Activated CD4-positive, alpha-beta T cell treated with anti-CD3 and anti-CD28 coated beads, Interleukin-2, Interleukin-4, amounts not matched to agents 100 ng/mL and 50 ng/mL, durations not matched to agents 16 hours and 8 hours (primary cell): Measurements from ENCODE around the gene DCTN3.
"Not testable (repeated sequence)": the region's sequence is repeated elsewhere in the genome, so short reads cannot be mapped to it uniquely, and the experiment has no call there.

Experiments used
- DNase-seq: peaks from one replicate; pipeline ENCODE4 v3.0.0-alpha.2; 2020; ENCODE audit warnings: low spot score

DCTN3 gene

DNA sequence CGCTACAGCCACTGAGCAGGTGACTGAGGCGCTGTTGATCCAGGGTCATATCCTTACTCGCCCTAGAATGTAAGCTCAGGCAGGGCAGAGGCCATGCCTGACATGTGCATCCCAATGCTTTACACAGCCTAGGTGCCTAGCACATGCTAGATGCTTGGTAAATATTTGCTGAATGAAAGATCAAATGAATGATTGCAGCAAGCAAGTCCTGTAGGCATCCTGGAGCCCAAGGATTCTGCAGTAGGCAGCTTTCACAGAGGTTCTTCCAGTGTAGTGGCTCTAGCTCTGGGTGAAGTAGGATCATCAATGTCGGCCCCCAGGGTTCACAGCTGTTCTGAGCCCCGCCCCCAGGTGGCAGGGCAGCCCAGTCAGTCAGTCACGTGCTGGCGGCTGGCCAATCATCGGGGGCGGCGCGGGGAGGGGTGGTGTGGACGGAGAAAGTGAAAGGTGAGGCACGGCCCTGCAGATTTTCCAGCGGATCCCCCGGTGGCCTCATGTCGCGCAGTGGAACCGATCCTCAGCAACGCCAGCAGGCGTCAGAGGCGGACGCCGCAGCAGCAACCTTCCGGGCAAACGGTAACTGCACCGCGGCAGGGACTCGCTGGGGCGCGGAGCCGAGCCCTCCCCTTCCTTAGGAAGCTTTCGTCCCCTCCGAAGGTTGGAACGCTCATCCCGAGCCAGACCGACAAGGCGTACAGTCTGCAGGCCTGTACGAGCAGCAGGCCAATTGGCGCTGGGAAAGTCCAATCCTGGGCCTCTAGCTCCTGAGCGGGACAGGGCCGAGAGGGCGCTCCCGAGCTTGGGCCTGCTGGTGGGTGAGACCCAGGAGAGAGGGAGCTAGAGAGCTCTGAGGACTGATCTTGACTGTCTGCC lies 26.2 kb upstream of the DCTN3 start, which contains the start of gene GALT:
TSS of gene GALT (plus strand) at position 465 of the 873 bp plus-strand sequence. CDS start at position 495, 30 bp downstream.
- peak; percentile 96 for DNase-seq

DNA sequence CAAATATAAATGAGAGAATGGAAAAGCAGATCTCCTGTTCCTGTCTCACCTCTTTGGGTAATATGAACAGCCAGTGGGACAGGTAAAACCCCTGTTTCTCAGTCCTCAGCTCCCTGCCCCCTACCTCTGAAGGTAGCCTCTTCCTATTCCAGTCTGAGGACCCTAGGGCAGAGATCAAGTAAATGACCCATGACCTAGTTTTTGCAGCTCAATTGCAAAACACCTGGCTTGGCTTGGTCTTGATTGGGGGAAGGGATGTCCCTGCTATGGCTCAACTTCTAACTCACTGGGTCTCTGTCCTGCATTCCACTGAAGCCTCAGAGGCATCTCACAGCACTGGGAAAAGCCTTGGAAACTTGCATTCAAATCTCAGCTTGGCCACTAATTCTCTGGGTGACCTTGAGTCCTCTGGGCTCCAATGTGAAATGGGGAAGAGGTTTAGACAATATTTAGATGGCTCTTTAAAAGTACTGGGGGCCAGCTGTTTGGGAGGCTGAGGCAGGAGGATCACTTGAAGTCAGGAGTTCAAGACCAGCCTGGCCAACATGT lies 24.5 kb upstream of the DCTN3 start:
- DNase-seq, result no peak

GRCh38 chr9:34642679-34643078 lies 22.4 kb upstream of the DCTN3 start:
- no peak for DNase-seq

- DNase-seq, result not testable (repeated sequence)
Measured at GRCh38 chr9:34639322-34639721, 19.0 kb upstream of the DCTN3 start.

DNA sequence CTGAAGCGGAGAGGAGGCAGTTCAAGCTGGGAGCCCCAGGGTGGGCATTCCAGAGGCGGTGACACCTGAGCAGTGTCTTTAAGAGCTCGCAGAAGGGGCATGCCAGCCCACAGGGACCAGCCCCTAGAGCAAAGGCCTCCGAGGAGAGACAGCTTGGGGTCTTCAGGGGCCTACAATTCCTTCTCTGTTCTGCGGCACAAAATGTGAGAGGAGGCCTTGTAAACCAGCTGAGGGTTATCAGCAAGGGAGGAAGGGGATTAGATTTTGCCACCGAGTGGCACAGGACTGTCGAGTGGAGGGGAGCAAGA lies 17.8 kb upstream of the DCTN3 start:
- DNase-seq, result no peak

DNA sequence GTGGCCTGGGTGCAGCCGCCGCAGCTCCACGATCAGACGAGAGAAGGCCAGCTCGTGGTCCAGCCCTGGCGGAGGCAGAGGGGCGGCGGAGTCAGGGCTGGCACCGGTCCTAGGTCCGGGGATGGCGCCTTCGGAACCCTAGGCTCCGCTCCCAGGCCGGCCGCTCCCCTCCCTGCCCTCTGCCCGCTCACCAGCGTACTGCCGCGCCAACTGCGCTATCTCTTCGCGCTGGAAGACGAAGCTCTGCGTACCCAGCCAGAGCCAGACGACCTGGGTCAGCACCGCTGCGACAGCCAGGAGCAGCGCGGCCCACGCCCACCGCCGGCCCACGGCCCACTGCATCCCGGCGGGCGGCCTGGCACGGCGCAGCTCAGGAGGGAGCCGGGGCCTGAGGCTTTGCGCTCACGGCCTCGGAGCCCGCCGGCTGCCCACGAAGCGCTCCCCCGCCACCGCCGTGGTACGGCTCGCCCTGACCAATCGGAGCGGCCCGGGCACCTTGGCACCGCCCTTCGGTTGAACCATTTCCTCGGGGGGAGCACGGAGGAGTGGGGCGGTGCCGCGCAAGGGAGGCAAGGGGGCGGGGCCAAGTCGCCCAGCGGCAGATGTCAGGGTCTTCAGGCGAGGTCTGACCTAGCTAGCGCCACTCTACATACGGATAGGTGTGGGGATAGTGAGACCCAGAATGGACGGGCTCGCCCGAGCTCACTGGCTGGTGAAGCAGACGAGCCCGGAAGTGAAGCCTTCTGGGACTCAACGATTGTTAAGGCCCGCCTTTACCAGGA lies 17.3 kb upstream of the DCTN3 start, which contains the start of gene SIGMAR1:
TSS of gene SIGMAR1 (minus strand) at position 432 of the 782 bp plus-strand sequence. CDS start at position 342, 90 bp downstream.
- peak; percentile 96 for DNase-seq

- DNase-seq, result peak; percentile 32
Measured at GRCh38 chr9:34636791-34637355, 16.6 kb upstream of the DCTN3 start.

DNA sequence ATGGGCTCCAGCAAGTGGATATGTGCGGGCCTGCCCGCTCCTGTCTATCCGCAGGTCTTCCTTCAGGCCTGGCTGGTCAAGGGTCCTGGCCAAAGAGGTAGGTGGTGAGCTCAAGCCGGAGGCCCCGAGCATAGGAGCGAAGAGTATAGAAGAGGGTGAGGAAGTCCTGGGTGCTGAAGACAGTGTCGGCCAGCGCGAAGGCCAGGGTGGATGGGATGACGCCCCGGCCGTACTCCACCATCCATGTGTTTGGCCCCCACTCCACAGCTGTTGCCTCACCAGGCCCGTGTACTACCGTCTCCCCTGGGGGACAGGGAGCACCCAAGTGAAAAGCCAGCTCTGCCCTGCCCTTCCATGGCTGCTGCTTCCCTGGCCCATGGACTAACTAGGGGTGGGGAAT lies 15.3 kb upstream of the DCTN3 start:
- no peak for DNase-seq

- no peak for DNase-seq
Measured at GRCh38 chr9:34634551-34635248, 14.4 kb upstream of the DCTN3 start.

DNA sequence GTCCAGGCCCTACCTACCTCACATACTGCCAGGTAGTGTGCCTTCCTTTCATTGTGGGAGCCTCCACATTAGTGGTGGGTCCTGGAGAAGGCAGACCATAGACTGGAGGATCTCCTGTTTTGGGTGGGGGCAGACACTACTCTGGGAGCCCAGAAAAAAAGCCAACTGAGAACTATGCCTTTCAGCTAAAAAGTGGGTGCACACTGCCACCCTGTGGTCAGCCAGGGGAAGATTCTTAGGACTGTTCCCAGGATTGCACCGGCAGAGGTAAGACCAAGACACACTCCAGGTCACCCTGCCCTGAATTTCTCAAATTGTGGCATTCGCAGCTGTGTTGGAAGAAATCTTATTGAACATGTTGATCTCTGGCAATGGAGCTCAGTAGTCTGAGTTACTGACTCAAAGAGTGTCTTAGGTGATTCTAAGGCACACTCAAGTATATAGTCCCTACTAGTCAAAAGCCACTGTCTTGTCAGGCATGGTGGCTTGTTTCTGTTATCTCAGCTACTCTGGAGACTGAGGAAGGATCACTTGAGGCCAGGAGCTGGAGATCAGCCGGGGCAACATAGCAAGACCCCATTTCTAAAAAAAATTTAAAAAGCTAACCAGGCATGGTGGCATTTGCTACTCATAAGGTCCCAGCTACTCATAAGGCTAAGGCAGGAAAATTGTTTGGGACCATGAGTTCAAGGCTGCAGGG lies 13.7 kb upstream of the DCTN3 start:
- DNase-seq, result peak; percentile 78

DNA sequence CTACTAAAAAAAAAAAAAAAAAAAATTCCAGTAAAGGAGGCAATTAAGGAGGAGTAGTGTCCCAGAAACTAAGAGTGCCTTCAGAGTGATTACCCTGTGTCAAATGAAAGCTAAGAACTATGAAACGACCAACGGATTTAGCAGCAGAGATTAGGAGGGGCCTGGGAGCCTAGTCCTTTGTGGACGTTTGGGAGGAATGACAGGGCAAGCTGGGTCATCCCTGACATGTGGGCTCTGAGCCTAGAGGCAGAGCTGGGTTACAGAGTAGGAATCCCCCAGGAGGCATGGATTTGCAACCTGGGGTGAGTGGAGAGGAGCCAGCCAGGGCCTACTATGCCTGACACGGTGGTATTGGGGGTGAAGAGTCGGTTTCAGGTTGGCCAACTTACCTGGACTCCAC lies 12.9 kb upstream of the DCTN3 start:
- no peak for DNase-seq

DNA sequence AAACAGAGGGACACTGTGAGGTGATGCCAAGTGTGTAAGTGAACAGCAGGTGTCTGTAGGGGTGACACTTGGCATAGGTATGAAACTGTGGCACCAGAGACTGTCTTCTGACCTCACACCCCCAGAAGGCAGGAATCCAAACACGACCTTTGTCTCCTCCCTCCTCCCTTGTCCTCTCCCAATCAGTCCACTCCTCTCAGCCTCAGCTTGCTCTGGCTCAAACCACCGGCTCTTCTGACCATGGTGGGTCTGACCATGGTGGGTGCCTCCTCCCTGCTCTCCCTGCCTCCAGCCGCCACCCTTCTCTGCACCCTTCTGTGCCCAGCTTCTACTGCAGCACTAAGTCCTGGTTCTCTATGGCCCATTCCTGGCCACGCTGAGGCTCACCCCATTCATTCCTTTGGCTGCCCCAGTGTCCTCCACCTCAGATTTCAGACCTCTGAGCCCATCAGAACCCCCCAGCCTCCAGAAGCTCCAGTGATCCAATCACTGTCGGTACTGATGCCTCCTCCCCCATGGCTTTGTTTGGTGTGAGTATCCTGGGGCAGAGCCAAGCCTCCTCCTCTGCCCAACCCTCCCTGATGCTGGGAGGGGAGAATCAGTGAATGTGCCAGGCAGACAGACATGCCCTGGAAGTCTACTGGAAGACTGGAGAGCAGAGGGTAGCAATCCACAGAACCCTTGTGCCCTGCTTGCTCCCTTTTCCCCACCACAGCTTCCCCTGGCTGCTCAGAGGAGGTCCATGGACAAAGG lies 10.3 kb upstream of the DCTN3 start:
- no peak for DNase-seq

DNA sequence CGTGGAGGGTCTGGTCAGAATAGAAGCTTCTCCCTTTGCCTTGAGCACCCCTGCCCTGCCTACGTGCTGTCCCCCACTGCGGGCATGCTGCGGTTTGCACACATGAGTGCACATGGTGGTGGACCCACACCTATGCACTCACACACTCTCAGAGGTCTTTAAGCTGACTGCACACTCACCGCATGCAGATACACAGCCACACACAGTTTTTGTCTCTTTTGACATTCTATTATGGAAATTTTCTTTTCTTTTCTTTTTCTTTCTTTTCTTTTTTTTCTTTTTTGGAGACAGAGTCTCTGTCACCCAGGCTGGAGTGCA lies 9.2 kb upstream of the DCTN3 start:
- no peak for DNase-seq

DNA sequence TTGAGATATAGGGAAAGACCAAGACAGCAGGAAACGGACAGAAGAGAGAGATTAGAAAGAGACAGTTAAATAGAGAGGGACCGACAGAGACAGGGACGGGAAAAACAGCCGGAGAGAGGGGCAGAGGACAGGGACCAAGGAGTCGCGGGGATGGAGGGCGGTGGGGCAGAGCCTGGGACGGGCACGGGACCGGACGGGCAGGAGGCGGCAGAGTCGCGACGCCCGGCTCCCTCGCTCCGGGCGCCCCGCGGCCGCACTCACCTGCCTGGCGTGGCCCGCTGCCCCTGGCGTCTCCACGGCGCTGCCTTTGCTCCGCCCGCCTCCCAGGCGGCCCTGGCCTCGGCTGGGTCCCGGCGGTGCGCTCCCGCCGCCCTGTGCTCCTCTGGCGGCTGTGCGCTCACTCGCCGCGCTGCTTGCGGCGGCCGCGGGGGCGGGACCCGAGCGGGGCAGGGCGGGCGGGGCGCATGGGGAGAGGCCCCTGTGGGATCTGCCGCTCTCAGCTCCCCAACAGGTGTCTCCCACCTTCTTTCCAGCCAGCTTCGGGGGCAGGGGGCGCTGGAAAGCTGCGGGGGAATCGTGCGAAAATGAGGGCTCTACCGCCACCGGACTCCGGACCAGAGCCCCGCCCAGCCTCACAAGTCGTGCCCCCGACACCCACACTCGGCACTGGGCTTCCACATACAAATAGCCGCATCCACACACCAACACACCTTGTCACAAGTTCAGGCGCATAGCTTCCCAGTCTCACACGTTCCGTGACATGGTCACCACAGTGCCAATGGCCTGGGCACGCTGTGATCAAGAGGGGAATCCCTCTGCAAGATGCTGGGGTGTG lies 8.6 kb upstream of the DCTN3 start, which contains the start of gene ARID3C:
TSS of gene ARID3C (minus strand) at position 411 of the 835 bp plus-strand sequence. CDS start 1,052 bp downstream, outside the sequence.
- DNase-seq, result no peak

DNA sequence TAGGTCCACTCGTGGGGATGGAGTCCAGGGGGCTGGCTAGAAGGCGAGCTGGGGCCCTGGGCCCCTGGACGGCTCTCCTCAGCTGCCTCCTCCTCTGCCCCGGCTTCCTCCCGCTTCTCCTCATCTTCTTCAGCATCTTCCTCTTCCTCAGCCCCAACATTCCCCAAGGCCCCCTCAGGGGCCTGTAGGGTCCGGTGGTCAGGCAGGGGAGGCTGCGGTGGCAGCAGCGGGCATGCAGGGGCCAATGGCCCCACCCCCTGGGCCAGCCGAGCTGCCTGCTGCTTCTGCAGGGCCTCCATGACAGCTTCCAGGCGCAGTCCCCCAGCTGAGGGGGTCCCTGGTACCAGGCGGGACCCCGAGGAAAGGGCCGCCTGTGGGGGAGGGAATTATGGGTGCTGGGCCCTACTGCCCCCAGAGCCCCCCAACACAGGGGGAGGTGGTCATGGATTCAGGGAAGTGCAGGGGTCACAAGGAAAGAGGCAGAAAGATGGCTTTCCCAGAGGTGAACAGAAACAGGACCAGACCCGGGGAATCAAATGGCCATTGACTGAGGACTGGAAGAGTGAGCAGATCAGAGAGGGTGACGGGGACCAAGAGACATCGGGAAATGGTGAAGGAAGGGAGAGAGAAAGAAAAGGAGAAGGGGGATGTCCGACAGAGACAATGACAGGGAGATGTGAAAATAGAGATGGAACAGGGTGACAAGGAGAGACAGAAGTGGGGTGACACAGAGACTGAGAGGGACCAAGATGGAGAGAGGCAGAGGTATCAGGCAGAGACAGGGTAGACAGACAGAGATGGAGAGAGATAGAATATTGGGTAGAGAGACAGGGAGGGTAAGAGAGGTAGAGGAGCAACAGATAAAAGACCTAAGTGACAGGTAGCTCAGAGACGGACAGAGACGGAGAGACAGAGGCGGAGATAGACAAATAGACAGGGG lies 7.7 kb upstream of the DCTN3 start:
- DNase-seq, result no peak

- no peak for DNase-seq
Measured at GRCh38 chr9:34625186-34625486, 4.8 kb upstream of the DCTN3 start.

GRCh38 chr9:34624475-34625185 lies 4.3 kb upstream of the DCTN3 start:
- no peak for DNase-seq
